WI38 (cell line): Measurements from ENCODE around the gene SLC29A4.

Source experiments
- H3K4me3 ChIP-seq: 2 replicates; pipeline ENCODE4 v1.5.1; 2011; ENCODE audit warnings: low read depth, mild to moderate bottlenecking, control low read depth, low read length
- CTCF ChIP-seq: IDR thresholded peaks from 2 replicates; pipeline ENCODE4 v1.5.1; 2012; ENCODE audit warnings: low read depth, mild to moderate bottlenecking, control low read depth, low read length

Gene SLC29A4

GRCh38 chr7:5343884-5344283, 61.1 kb downstream of the SLC29A4 start:
- H3K4me3 ChIP-seq, result no peak overlapping the region
- no peak for TF ChIP-seq CTCF

- TF ChIP-seq CTCF, result no peak
Measured at GRCh38 chr7:5344342-5344741, 61.6 kb downstream of the SLC29A4 start.

GRCh38 chr7:5345171-5345570, 62.4 kb downstream of the SLC29A4 start:
- no peak overlapping the region for H3K4me3 ChIP-seq
- TF ChIP-seq CTCF, result no peak

More at GRCh38 chr7:5344342-5344741, 61.6 kb downstream of the SLC29A4 start:
- H3K4me3 ChIP-seq, result no peak overlapping the region

GRCh38 chr7:5345671-5346070, 62.9 kb downstream of the SLC29A4 start:
- no peak overlapping the region for H3K4me3 ChIP-seq
- TF ChIP-seq CTCF, result no peak

DNA sequence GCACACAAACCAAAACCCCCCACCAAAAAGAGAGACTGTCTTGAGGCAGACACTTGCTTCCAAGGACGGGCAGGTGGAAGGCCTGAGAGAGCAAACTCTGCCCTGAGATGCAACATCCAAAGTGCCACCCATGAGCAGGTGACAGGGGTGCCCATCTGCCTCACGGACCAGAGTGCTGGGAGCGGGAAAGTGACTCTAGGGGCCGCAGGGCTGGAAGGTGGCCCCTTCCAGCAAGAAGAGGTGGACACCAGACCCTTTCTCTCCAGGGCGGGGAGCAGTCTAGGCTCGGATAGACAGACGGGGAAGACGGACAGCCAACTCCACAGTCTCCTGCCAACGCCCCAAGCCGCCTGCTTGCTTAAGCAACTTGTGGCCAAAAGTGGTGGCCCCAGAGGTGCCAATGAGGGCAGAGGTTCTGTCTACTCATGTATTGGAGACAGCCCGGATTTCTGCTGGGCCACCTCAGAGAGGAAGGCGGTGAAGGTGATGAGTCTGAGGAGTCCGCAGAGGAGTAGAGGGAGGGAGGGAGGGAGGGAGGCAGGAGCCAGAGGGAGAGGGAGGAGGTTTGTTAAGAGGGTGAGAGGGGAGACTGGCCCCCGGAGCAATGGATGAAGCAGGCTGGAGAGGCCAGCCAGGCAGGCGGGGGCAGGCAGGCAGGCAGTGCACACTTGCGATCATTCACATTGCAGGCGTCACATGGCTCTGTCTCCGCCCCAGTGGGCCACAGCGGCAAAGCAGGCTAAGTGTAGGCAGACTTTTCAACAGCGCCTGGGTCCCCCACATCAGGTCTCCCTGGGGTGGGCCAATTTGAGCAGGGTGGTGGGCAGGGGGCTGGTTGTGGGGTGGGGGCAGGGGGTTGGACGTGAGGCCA, 65.6 kb downstream of the SLC29A4 start:
- H3K4me3 ChIP-seq, result no peak overlapping the region
- TF ChIP-seq CTCF, result no peak

- TF ChIP-seq CTCF, result no peak
- no peak overlapping the region for H3K4me3 ChIP-seq
Measured at GRCh38 chr7:5349005-5349380, 66.2 kb downstream of the SLC29A4 start.

- no peak overlapping the region for H3K4me3 ChIP-seq
- TF ChIP-seq CTCF, result no peak
Measured at GRCh38 chr7:5349437-5350173, 66.9 kb downstream of the SLC29A4 start.
